ENCODE measurements around the gene FXR2.
A peak's percentile ranks its signal among the peaks of the same experiment; 100 is the strongest.
"Not testable (repeated sequence)": the region's sequence is repeated elsewhere in the genome, so short reads cannot be mapped to it uniquely, and the experiment has no call there.

FXR2 gene

GRCh38 chr17:7634384-7634783 is 19.7 kb upstream of the FXR2 start:
- Mint-ChIP-seq H3K36me3 (no peaks in the 10 kb centered on the region), H3K4me3 (no peak overlapping the region), H3K27me3 (no peaks in the 10 kb centered on the region), H3K9me3 (no peaks in the 10 kb centered on the region), H3K27ac (no peak overlapping the region), H3K4me1 (no peaks in the 10 kb centered on the region)

- Mint-ChIP-seq H3K27ac (no peak overlapping the region), H3K9me3 (no peaks in the 10 kb centered on the region), H3K27me3 (no peaks in the 10 kb centered on the region), H3K4me1 (peaks cover 3% of the 10 kb centered on the region), H3K36me3 (no peaks in the 10 kb centered on the region), H3K4me3 (no peak overlapping the region)
Observed at GRCh38 chr17:7633093-7633492, 18.4 kb upstream of the FXR2 start.

GRCh38 chr17:7632492-7632894 is 17.8 kb upstream of the FXR2 start:
- Mint-ChIP-seq H3K27me3 (no peaks in the 10 kb centered on the region), H3K4me1 (peaks cover 3% of the 10 kb centered on the region), H3K4me3 (no peak overlapping the region), H3K9me3 (no peaks in the 10 kb centered on the region), H3K36me3 (no peaks in the 10 kb centered on the region), H3K27ac (no peak overlapping the region)

GRCh38 chr17:7631398-7632380 is 17.0 kb upstream of the FXR2 start:
- no peaks in the 10 kb centered on the region for H3K36me3 Mint-ChIP-seq
- H3K4me1 Mint-ChIP-seq: peaks cover 11% of the 10 kb centered on the region
- no peak overlapping the region for H3K27ac Mint-ChIP-seq
- no peak overlapping the region for H3K4me3 Mint-ChIP-seq
- H3K9me3 Mint-ChIP-seq: no peaks in the 10 kb centered on the region
- no peaks in the 10 kb centered on the region for H3K27me3 Mint-ChIP-seq

- Mint-ChIP-seq H3K36me3 (no peaks in the 10 kb centered on the region), H3K27me3 (no peaks in the 10 kb centered on the region), H3K4me3 (no peak within 1 kb of the TSS), H3K4me1 (peaks cover 19% of the 10 kb centered on the region), H3K9me3 (no peaks in the 10 kb centered on the region), H3K27ac (no peak within 1 kb of the TSS)
Observed at GRCh38 chr17:7629939-7630571, 15.4 kb upstream of the FXR2 start, which contains the start of gene SHBG. Gene SHBG, plus strand, starts transcription at chr17:7630135. Its CDS starts 38 bp downstream, at chr17:7630173.

GRCh38 chr17:7627250-7628121 is 12.8 kb upstream of the FXR2 start, which contains the start of gene SAT2:
Gene SAT2, minus strand, starts transcription at chr17:7627821. Its CDS starts 186 bp downstream, at chr17:7627635.
- peak within 1 kb of the TSS; percentile 59 for H3K27ac Mint-ChIP-seq
- H3K27me3 Mint-ChIP-seq: no peaks in the 10 kb centered on the region
- H3K4me1 Mint-ChIP-seq: peaks cover 19% of the 10 kb centered on the region

GRCh38 chr17:7626956-7627249 is 12.2 kb upstream of the FXR2 start:
- Mint-ChIP-seq H3K4me1 (peaks cover 19% of the 10 kb centered on the region), H3K27ac (no peak overlapping the region), H3K9me3 (no peaks in the 10 kb centered on the region), H3K4me3 (peak overlapping the region; percentile 88), H3K36me3 (no peaks in the 10 kb centered on the region), H3K27me3 (no peaks in the 10 kb centered on the region)

More at GRCh38 chr17:7627250-7628121, 12.8 kb upstream of the FXR2 start, which contains the start of gene SAT2:
- Mint-ChIP-seq H3K9me3 (no peaks in the 10 kb centered on the region), H3K36me3 (no peaks in the 10 kb centered on the region), H3K4me3 (peak within 1 kb of the TSS; percentile 88)

GRCh38 chr17:7626307-7626706 is 11.6 kb upstream of the FXR2 start:
- H3K36me3 Mint-ChIP-seq: no peaks in the 10 kb centered on the region
- H3K9me3 Mint-ChIP-seq: no peaks in the 10 kb centered on the region
- H3K4me1 Mint-ChIP-seq: peaks cover 19% of the 10 kb centered on the region
- H3K27ac Mint-ChIP-seq: peak overlapping the region; percentile 30
- no peaks in the 10 kb centered on the region for H3K27me3 Mint-ChIP-seq
- peak overlapping the region; percentile 88 for H3K4me3 Mint-ChIP-seq

- H3K9me3 Mint-ChIP-seq, H3K36me3 Mint-ChIP-seq, H3K27ac Mint-ChIP-seq, H3K4me3 Mint-ChIP-seq, H3K27me3 Mint-ChIP-seq: not testable (repeated sequence)
- peaks cover 19% of the 10 kb centered on the region for H3K4me1 Mint-ChIP-seq
Observed at GRCh38 chr17:7625749-7626148, 11.1 kb upstream of the FXR2 start.

- no peaks in the 10 kb centered on the region for H3K9me3 Mint-ChIP-seq
- H3K4me1 Mint-ChIP-seq: peaks cover 19% of the 10 kb centered on the region
- H3K27me3 Mint-ChIP-seq: no peaks in the 10 kb centered on the region
- H3K4me3 Mint-ChIP-seq: no peak overlapping the region
- H3K36me3 Mint-ChIP-seq: no peaks in the 10 kb centered on the region
- H3K27ac Mint-ChIP-seq: peak overlapping the region; percentile 41
Observed at GRCh38 chr17:7623661-7624060, 9.0 kb upstream of the FXR2 start.

- Mint-ChIP-seq H3K4me1 (no peaks in the 10 kb centered on the region), H3K4me3 (no peak overlapping the region), H3K36me3 (no peaks in the 10 kb centered on the region), H3K9me3 (no peaks in the 10 kb centered on the region), H3K27me3 (no peaks in the 10 kb centered on the region), H3K27ac (no peak overlapping the region)
Observed at GRCh38 chr17:7620835-7621234, 6.1 kb upstream of the FXR2 start.

- Mint-ChIP-seq H3K36me3 (no peaks in the 10 kb centered on the region), H3K4me1 (peaks cover 4% of the 10 kb centered on the region), H3K9me3 (no peaks in the 10 kb centered on the region), H3K27me3 (no peaks in the 10 kb centered on the region), H3K27ac (no peak overlapping the region), H3K4me3 (no peak overlapping the region)
Observed at GRCh38 chr17:7618608-7619007, 3.9 kb upstream of the FXR2 start.

- peak overlapping the region; percentile 94 for H3K27ac Mint-ChIP-seq
- H3K36me3 Mint-ChIP-seq: peaks cover 3% of the 10 kb centered on the region
- peak overlapping the region; percentile 93 for H3K4me3 Mint-ChIP-seq
- no peaks in the 10 kb centered on the region for H3K27me3 Mint-ChIP-seq
- H3K9me3 Mint-ChIP-seq: no peaks in the 10 kb centered on the region
- H3K4me1 Mint-ChIP-seq: peaks cover 37% of the 10 kb centered on the region
Observed at GRCh38 chr17:7615265-7615747, 609 bp upstream of the FXR2 start.

GRCh38 chr17:7613769-7614424 is 800 bp downstream of the FXR2 start:
- H3K4me1 Mint-ChIP-seq: peaks cover 44% of the 10 kb centered on the region
- peak overlapping the region; percentile 99 for H3K4me3 Mint-ChIP-seq
- no peaks in the 10 kb centered on the region for H3K27me3 Mint-ChIP-seq
- peaks cover 4% of the 10 kb centered on the region for H3K36me3 Mint-ChIP-seq
- no peaks in the 10 kb centered on the region for H3K9me3 Mint-ChIP-seq
- H3K27ac Mint-ChIP-seq: peak overlapping the region; percentile 98

GRCh38 chr17:7612294-7612640 is 2.4 kb downstream of the FXR2 start:
- Mint-ChIP-seq H3K4me3 (peak overlapping the region; percentile 99), H3K4me1 (peaks cover 49% of the 10 kb centered on the region), H3K27ac (peak overlapping the region; percentile 76), H3K27me3 (no peaks in the 10 kb centered on the region), H3K9me3 (no peaks in the 10 kb centered on the region), H3K36me3 (peaks cover 4% of the 10 kb centered on the region)
